ENCODE data around the gene RPL36AL. TPM values are rescaled to one million over a fixed set of nuclear protein-coding genes. Genes with fewer than 3 reads are reported as not detected.
A peak's percentile ranks its signal among the peaks of the same experiment; 100 is the strongest.

RPL36AL gene
- total RNA-seq, 2 experiments from 2014 or later, result 339 to 370 TPM

DNA sequence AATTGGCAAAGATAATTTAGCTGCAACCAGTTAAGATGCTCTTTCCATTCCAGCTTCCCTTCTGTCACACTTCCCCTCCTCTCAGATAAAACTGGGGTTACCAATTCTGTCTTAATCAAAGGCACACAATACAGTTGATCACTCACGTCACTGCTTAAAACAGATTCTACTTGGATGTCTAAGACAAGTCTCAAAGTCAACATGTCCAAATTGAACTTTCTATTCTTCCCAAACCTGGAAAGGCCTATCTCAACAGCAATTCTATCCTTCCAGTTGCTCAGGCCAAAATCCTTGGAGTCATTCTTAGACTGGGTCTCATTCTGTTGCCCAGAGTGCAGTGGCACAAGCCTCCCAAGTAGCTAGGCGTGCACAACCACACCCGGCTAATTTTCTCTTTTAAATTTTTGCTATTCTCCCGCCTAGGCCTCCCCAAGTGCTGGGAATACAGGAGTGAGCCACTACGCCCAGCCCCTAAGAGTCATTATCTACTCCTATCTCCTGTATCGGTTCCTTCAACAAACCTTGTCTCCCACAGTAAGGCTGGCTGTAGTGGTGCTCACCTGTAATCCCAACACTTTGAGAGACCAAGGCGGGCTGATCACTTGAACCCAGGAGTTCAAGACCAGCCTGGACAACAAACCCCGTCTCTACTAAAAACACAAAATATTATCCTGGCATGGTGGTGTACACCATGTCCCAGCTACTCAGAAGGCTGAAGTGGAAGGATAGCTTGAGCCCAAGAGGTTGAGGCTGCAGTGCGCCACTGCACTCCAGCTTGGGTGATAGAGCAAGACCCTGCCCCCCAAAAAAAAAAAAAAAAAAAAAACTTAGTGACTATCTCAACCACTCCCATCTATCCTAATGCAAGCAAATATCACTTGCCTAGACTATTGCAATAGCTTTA, 39.0 kb downstream of the RPL36AL start:
- Histone ChIP-seq H3K27me3 (ENCODE audit: control insufficient read depth in 1 of 2, insufficient read depth in 2 of 2, low read length in 2 of 2) (no peaks in the 10 kb centered on the region), H3K36me3 (ENCODE audit: insufficient read depth, low read length) (peaks cover 51% of the 10 kb centered on the region), H3K4me3 (ENCODE audit: low read length) (no peak overlapping the region), H3K4me1 (ENCODE audit: insufficient read depth, low read length) (peaks cover 38% of the 10 kb centered on the region), H3K27ac (ENCODE audit: low read depth in 1 of 2, low read length in 2 of 2) (no peak overlapping the region), H3K9me3 (ENCODE audit: control insufficient read depth in 1 of 2, insufficient read depth in 1 of 2, low read length in 2 of 2) (no peaks in the 10 kb centered on the region)
- H3K36me3 Mint-ChIP-seq (ENCODE audit: low read depth), result peaks cover 85% of the 10 kb centered on the region
- no peaks in the 10 kb centered on the region for H3K9me3 Mint-ChIP-seq
- H3K27me3 Mint-ChIP-seq, result peaks cover 6% of the 10 kb centered on the region
- ChIA-PET CTCF (interaction anchor here (0.6 kb wide), 1 partner anchor 280 kb away, joined by 3 read pairs; no protein-coding TSS in a partner anchor), POLR2A (interaction anchor here (0.6 kb wide), 1 partner anchor 558 kb away, joined by 3 read pairs; no protein-coding TSS in a partner anchor)
- H3K4me3 Mint-ChIP-seq, result peak overlapping the region; percentile 27
- intact Hi-C loops (cut with DNase I, micrococcal nuclease), result loop anchor here in 1 of 2 experiments (10.0 kb wide), 1 partner anchor 733 kb away; the partner anchor contains the start of genes DMAC2L and L2HGDH
- DNase-seq, result no peak
- ATAC-seq (ENCODE audit: poor library complexity), result no peak
- TF ChIP-seq, protein P1, sequence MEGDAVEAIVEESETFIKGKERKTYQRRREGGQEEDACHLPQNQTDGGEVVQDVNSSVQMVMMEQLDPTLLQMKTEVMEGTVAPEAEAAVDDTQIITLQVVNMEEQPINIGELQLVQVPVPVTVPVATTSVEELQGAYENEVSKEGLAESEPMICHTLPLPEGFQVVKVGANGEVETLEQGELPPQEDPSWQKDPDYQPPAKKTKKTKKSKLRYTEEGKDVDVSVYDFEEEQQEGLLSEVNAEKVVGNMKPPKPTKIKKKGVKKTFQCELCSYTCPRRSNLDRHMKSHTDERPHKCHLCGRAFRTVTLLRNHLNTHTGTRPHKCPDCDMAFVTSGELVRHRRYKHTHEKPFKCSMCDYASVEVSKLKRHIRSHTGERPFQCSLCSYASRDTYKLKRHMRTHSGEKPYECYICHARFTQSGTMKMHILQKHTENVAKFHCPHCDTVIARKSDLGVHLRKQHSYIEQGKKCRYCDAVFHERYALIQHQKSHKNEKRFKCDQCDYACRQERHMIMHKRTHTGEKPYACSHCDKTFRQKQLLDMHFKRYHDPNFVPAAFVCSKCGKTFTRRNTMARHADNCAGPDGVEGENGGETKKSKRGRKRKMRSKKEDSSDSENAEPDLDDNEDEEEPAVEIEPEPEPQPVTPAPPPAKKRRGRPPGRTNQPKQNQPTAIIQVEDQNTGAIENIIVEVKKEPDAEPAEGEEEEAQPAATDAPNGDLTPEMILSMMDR (IDR thresholded peaks at IDR 0.05), result no peak
- peak overlapping the region; percentile 99 for H3K27ac Mint-ChIP-seq
- peaks cover 72% of the 10 kb centered on the region for H3K4me1 Mint-ChIP-seq (ENCODE audit: low read depth)

DNA sequence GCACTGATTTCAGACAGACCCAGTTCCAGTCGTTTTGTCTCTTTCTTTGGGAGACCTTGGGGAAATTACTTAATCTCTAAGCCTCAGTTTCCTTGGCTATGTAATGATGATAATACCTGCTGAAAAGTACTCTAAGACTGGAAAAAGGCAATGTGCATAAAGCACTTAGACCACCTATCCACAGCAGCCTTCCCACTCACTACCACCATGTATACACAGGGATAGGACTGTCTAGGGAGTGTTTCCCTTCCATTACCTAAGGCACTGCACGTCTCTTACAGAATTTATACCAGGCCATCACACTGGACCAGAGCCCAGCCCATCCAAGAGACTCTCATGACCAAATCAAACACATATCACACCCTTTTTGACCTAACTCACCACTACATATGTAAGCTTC, 40.6 kb downstream of the RPL36AL start:
- POLR2A ChIA-PET, result interaction anchor here (1.2 kb wide), 1 partner anchor 44 kb away, joined by 3 read pairs; no protein-coding TSS in a partner anchor

GRCh38 chr14:49578141-49578540, 42.3 kb downstream of the RPL36AL start:
- H3K27ac Mint-ChIP-seq, result peak overlapping the region; percentile 6

More for the DNA sequence above, 40.6 kb downstream of the RPL36AL start:
- H3K4me3 ChIP-seq (ENCODE audit: low read length), result no peak overlapping the region
- TF ChIP-seq, protein P1 (IDR thresholded peaks at IDR 0.05), result no peak
- no peaks in the 10 kb centered on the region for H3K27me3 Mint-ChIP-seq
- no peaks in the 10 kb centered on the region for H3K9me3 ChIP-seq (ENCODE audit: control insufficient read depth in 1 of 2, insufficient read depth in 1 of 2, low read length in 2 of 2)
- no peaks in the 10 kb centered on the region for H3K27me3 ChIP-seq (ENCODE audit: control insufficient read depth in 1 of 2, insufficient read depth in 2 of 2, low read length in 2 of 2)
- peaks cover 32% of the 10 kb centered on the region for H3K4me1 ChIP-seq (ENCODE audit: insufficient read depth, low read length)
- ATAC-seq (ENCODE audit: poor library complexity) (no peak), DNase-seq (no peak)
- intact Hi-C loops (cut with DNase I, micrococcal nuclease), result loop anchor here in 1 of 2 experiments (10.0 kb wide), 1 partner anchor 735 kb away; the partner anchor contains the start of genes DMAC2L and L2HGDH
- peak overlapping the region; percentile 21 for H3K27ac Mint-ChIP-seq
- CTCF ChIA-PET, result no interaction called here
- peaks cover 82% of the 10 kb centered on the region for H3K36me3 Mint-ChIP-seq (ENCODE audit: low read depth)
- no peak overlapping the region for H3K4me3 Mint-ChIP-seq
- H3K36me3 ChIP-seq (ENCODE audit: insufficient read depth, low read length), result peaks cover 53% of the 10 kb centered on the region
- no peaks in the 10 kb centered on the region for H3K9me3 Mint-ChIP-seq
- peaks cover 62% of the 10 kb centered on the region for H3K4me1 Mint-ChIP-seq (ENCODE audit: low read depth)
- H3K27ac ChIP-seq (ENCODE audit: low read depth in 1 of 2, low read length in 2 of 2), result no peak overlapping the region

More at GRCh38 chr14:49578141-49578540, 42.3 kb downstream of the RPL36AL start:
- intact Hi-C loops (cut with DNase I, micrococcal nuclease), result no loop called here
- TF ChIP-seq, protein P1 (IDR thresholded peaks at IDR 0.05), result no peak
- ChIA-PET CTCF (interaction anchor here (1.0 kb wide), 1 partner anchor 56 kb away, joined by 3 read pairs; the partner anchor contains the start of gene DNAAF2), POLR2A (interaction anchor here (1.9 kb wide), 1 partner anchor 8 kb away, joined by 6 read pairs; the partner anchor contains the start of gene RPS29)
- Histone ChIP-seq H3K27ac (ENCODE audit: low read depth in 1 of 2, low read length in 2 of 2) (no peak overlapping the region), H3K4me3 (ENCODE audit: low read length) (no peak overlapping the region), H3K4me1 (ENCODE audit: insufficient read depth, low read length) (peaks cover 18% of the 10 kb centered on the region), H3K36me3 (ENCODE audit: insufficient read depth, low read length) (peaks cover 46% of the 10 kb centered on the region), H3K27me3 (ENCODE audit: control insufficient read depth in 1 of 2, insufficient read depth in 2 of 2, low read length in 2 of 2) (no peaks in the 10 kb centered on the region), H3K9me3 (ENCODE audit: control insufficient read depth in 1 of 2, insufficient read depth in 1 of 2, low read length in 2 of 2) (no peaks in the 10 kb centered on the region)
- Mint-ChIP-seq H3K36me3 (ENCODE audit: low read depth) (peaks cover 82% of the 10 kb centered on the region), H3K9me3 (no peaks in the 10 kb centered on the region), H3K27me3 (no peaks in the 10 kb centered on the region), H3K4me3 (no peak overlapping the region), H3K4me1 (ENCODE audit: low read depth) (peaks cover 48% of the 10 kb centered on the region)
- ATAC-seq (ENCODE audit: poor library complexity) (no peak), DNase-seq (no peak)
